Gastrocnemius medialis (tissue), 4 donors: Measurements from ENCODE around the gene FDX1. TPM values are rescaled to one million over a fixed set of nuclear protein-coding genes. Genes with fewer than 3 reads are reported as not detected.

ENCODE experiments used
- ATAC-seq, 2 donors: fragments of 150-250 bp; one replicate each; pipeline ENCODE4 v1.9.1; 2016
- DNase-seq, 2 donors: peaks; one replicate each; pipeline ENCODE4 v3.0.0-alpha.2; 2019
- H3K27ac ChIP-seq, 4 donors: fragments of 200-600 bp; sonication (generic); 1 replicate in 1 of 4; 2 replicates in 3 of 4; pipeline ENCODE4 v1.5.1; 2016 to 2018; ENCODE audit warnings: mild to moderate bottlenecking in 2 of 4, moderate library complexity in 1 of 4
- H3K27me3 ChIP-seq, 3 donors: fragments of 200-600 bp; sonication (generic) in 2 of 3; 1 replicate in 1 of 3; 2 replicates in 2 of 3; pipeline versions ENCODE4 v1.5.1 to v1.6.0; 2016 to 2019; ENCODE audit warnings: mild to moderate bottlenecking in 1 of 3, moderate library complexity in 1 of 3
- H3K36me3 ChIP-seq, 2 donors: fragments of 200-600 bp; sonication (generic) in 1 of 2; one replicate each; pipeline ENCODE4 v1.5.1; 2017 to 2018
- H3K4me1 ChIP-seq, 2 donors: fragments of 200-600 bp; sonication (generic) in 1 of 2; one replicate each; pipeline ENCODE4 v1.5.1; 2016 to 2017; ENCODE audit warnings: mild to moderate bottlenecking in 2 of 2
- H3K4me3 ChIP-seq, 4 donors: fragments of 200-600 bp; sonication (generic) in 3 of 4; 1 replicate in 1 of 4; 2 replicates in 3 of 4; pipeline ENCODE4 v1.5.1; 2016 to 2019; ENCODE audit warnings: mild to moderate bottlenecking in 2 of 4
- H3K9me3 ChIP-seq, 3 donors: fragments of 200-600 bp; sonication (generic) in 2 of 3; 1 replicate in 1 of 3; 2 replicates in 2 of 3; pipeline ENCODE4 v1.5.1; 2016 to 2019
- CTCF ChIP-seq, 5 experiments: fragments of 450-650 bp in 3 of 5; fragments of 200-600 bp in 2 of 5; sonication (generic) in 2 of 5; IDR thresholded peaks in 4 of 5; conservative IDR thresholded peaks in 1 of 5; 1 replicate in 4 of 5; 2 replicates in 1 of 5; pipeline ENCODE4 v1.5.1; 2016 to 2019; ENCODE audit warnings: antibody characterized with exemption in 5 of 5, mild to moderate bottlenecking in 3 of 5, moderate library complexity in 3 of 5
- POLR2A ChIP-seq, 2 donors: fragments of 450-650 bp; IDR thresholded peaks; one replicate each; pipeline ENCODE4 v1.6.1; 2017; ENCODE audit warnings: antibody characterized with exemption in 2 of 2, mild to moderate bottlenecking in 2 of 2, moderate library complexity in 2 of 2
- in situ Hi-C, 4 donors: fragments of 200-750 bp; cut with MboI; loops; one replicate each; pipeline versions ENCODE4 v1.15.0 to v1.8.0; 2017; ENCODE audit warnings: low sequenced_read_pairs in 4 of 4
- intact Hi-C: fragments of 100-400 bp; cut with DNase I; formaldehyde crosslinking; loops from one replicate; pipeline ENCODE4 v1.15.1; 2023; ENCODE audit warnings: low total_unique reads
- total RNA-seq, 4 donors: library from RNA; depleted of rRNA; stranded (reverse); fragments of >200 nt; gene quantifications; one replicate each; pipeline versions ENCODE4 v1.1.0 to v1.2.3, GENCODE V29; 2016

Gene FDX1
- total RNA-seq, 4 donors from 2014 or later = 13.3 to 25.0 (median 21.3) TPM

GRCh38 chr11:110470716-110471115 lies 41.0 kb downstream of the FDX1 start:
- DNase-seq (no peak), ATAC-seq (no peak)
- TF ChIP-seq CTCF (IDR thresholded peaks at IDR 0.05 in 4 of 5, conservative IDR thresholded peaks at IDR 0.05 in 1 of 5) (no peak), POLR2A (IDR thresholded peaks at IDR 0.05) (no peak)
- no peaks in the 10 kb centered on the region for H3K27me3 ChIP-seq
- no peaks in the 10 kb centered on the region for H3K4me1 ChIP-seq
- no peaks in the 10 kb centered on the region for H3K9me3 ChIP-seq
- H3K4me3 ChIP-seq = no peak overlapping the region
- in situ Hi-C loops = loop anchor here in 1 of 4 donors (25.0 kb wide), 1 partner anchor 767 kb away; the partner anchor contains the start of gene POU2AF2
- intact Hi-C loops = no loop called here
- no peaks in the 10 kb centered on the region for H3K36me3 ChIP-seq
- H3K27ac ChIP-seq = no peak overlapping the region

- H3K27me3 ChIP-seq = no peaks in the 10 kb centered on the region
- H3K27ac ChIP-seq = no peak overlapping the region
- H3K4me1 ChIP-seq = no peaks in the 10 kb centered on the region
- no peak for DNase-seq
- intact Hi-C loops = no loop called here
- in situ Hi-C loops = loop anchor here in 1 of 4 donors (25.0 kb wide), 1 partner anchor 766 kb away; the partner anchor contains the start of gene POU2AF2
- H3K4me3 ChIP-seq = no peak overlapping the region
- no peaks in the 10 kb centered on the region for H3K9me3 ChIP-seq
- no peaks in the 10 kb centered on the region for H3K36me3 ChIP-seq
- ATAC-seq = no peak
- TF ChIP-seq CTCF (IDR thresholded peaks at IDR 0.05 in 4 of 5, conservative IDR thresholded peaks at IDR 0.05 in 1 of 5) = no peak
Measured at GRCh38 chr11:110471371-110471770, 41.6 kb downstream of the FDX1 start.

- H3K36me3 ChIP-seq = no peaks in the 10 kb centered on the region
- no peak overlapping the region for H3K4me3 ChIP-seq
- no peak overlapping the region for H3K27ac ChIP-seq
- TF ChIP-seq POLR2A (IDR thresholded peaks at IDR 0.05) (no peak), CTCF (IDR thresholded peaks at IDR 0.05 in 4 of 5, conservative IDR thresholded peaks at IDR 0.05 in 1 of 5) (no peak)
- no peak for ATAC-seq
- H3K27me3 ChIP-seq = no peaks in the 10 kb centered on the region
- no peaks in the 10 kb centered on the region for H3K4me1 ChIP-seq
- in situ Hi-C loops (loop anchor here in 1 of 4 donors (25.0 kb wide), 1 partner anchor 764 kb away; the partner anchor contains the start of gene POU2AF2), intact Hi-C loops (no loop called here)
- no peaks in the 10 kb centered on the region for H3K9me3 ChIP-seq
- no peak for DNase-seq
Measured at GRCh38 chr11:110472858-110473257, 43.1 kb downstream of the FDX1 start.

- intact Hi-C loops (no loop called here), in situ Hi-C loops (loop anchor here in 1 of 4 donors (25.0 kb wide), 1 partner anchor 764 kb away; the partner anchor contains the start of gene POU2AF2)
- Histone ChIP-seq H3K9me3 (no peaks in the 10 kb centered on the region), H3K4me1 (peaks cover 0 to 3% of the 10 kb centered on the region in 2 donors), H3K27me3 (no peaks in the 10 kb centered on the region), H3K27ac (no peak overlapping the region), H3K36me3 (no peaks in the 10 kb centered on the region), H3K4me3 (no peak overlapping the region)
- ATAC-seq = no peak
- DNase-seq = no peak
- no peak for TF ChIP-seq POLR2A (IDR thresholded peaks at IDR 0.05)
- TF ChIP-seq CTCF (IDR thresholded peaks at IDR 0.05 in 4 of 5, conservative IDR thresholded peaks at IDR 0.05 in 1 of 5) = no peak
Measured at GRCh38 chr11:110473706-110474105, 44.0 kb downstream of the FDX1 start.

GRCh38 chr11:110474578-110474977 lies 44.8 kb downstream of the FDX1 start:
- Histone ChIP-seq H3K4me1 (peaks cover 5 to 9% of the 10 kb centered on the region in 2 donors), H3K36me3 (no peaks in the 10 kb centered on the region), H3K4me3 (no peak overlapping the region), H3K9me3 (no peaks in the 10 kb centered on the region), H3K27me3 (no peaks in the 10 kb centered on the region), H3K27ac (no peak overlapping the region)
- DNase-seq (no peak), ATAC-seq (no peak)
- TF ChIP-seq POLR2A (IDR thresholded peaks at IDR 0.05) = no peak
- intact Hi-C loops (no loop called here), in situ Hi-C loops (loop anchor here in 1 of 4 donors (25.0 kb wide), 1 partner anchor 763 kb away; the partner anchor contains the start of gene POU2AF2)
